OCI-LY7 (cell line): ENCODE results near the gene BTBD7. TPM values are rescaled to one million over a fixed set of nuclear protein-coding genes. Genes with fewer than 3 reads are reported as not detected.
A peak's percentile ranks its signal among the peaks of the same experiment; 100 is the strongest.

Source experiments
- BruUV-seq: library from RNA; stranded (reverse); fragments of 400-500 nt; replicated peaks from 2 replicates; lab custom pipeline; 2021; lab: Mats Ljungman, UMichigan
- CTCF ChIA-PET: fragments of 300-600 bp; sonication (Branson Sonifier 250); formaldehyde crosslinking; loops from one replicate; lab custom pipeline; 2022; ENCODE audit warnings: antibody characterized with exemption; ENCODE audit not compliant: unreplicated experiment; lab: Charles Lee
- POLR2A ChIA-PET: fragments of 300-600 bp; sonication (Branson Sonifier 250); formaldehyde crosslinking; loops from one replicate; lab custom pipeline; 2022; ENCODE audit warnings: antibody characterized with exemption; lab: Charles Lee
- DNase-seq: peaks from one replicate; pipeline ENCODE4 v3.0.0-alpha.2; 2015; ENCODE audit warnings: low spot score
- H2AFZ ChIP-seq: fragments of 200-600 bp; sonication (generic), shearing (Covaris generic); 2 replicates; pipeline ENCODE4 v1.6.1; 2014; ENCODE audit warnings: mild to moderate bottlenecking, antibody characterized with exemption, low read length, moderate library complexity
- H3K27ac ChIP-seq: fragments of 200-600 bp; sonication (generic); 2 replicates; pipeline ENCODE4 v1.5.1; 2014; ENCODE audit warnings: mixed run types, low read depth, mild to moderate bottlenecking, moderate library complexity, low read length, inconsistent platforms; ENCODE audit not compliant: poor library complexity, severe bottlenecking
- H3K36me3 ChIP-seq: fragments of 200-600 bp; sonication (generic); 2 replicates; pipeline ENCODE4 v1.6.1; 2014; ENCODE audit warnings: mild to moderate bottlenecking, antibody characterized with exemption, low read length, moderate library complexity, mixed read lengths; ENCODE audit not compliant: insufficient read depth
- H3K4me1 ChIP-seq: fragments of 200-600 bp; sonication (generic); 2 replicates; pipeline ENCODE4 v1.5.1; 2014; ENCODE audit warnings: mild to moderate bottlenecking, low read length; ENCODE audit not compliant: insufficient read depth, poor library complexity, severe bottlenecking
- H3K4me2 ChIP-seq: fragments of 200-600 bp; sonication (generic); 2 replicates; pipeline ENCODE4 v1.6.1; 2014; ENCODE audit warnings: mild to moderate bottlenecking, low read length
- H3K4me3 ChIP-seq: fragments of 200-600 bp; sonication (generic); 2 replicates; pipeline ENCODE4 v1.5.1; 2014; ENCODE audit warnings: mild to moderate bottlenecking, low read depth, low read length; ENCODE audit not compliant: poor library complexity, severe bottlenecking
- H3K79me2 ChIP-seq: fragments of 200-600 bp; sonication (generic); 2 replicates; pipeline ENCODE4 v1.6.1; 2016; ENCODE audit warnings: low read depth, mild to moderate bottlenecking, low read length, moderate library complexity, mixed read lengths; ENCODE audit not compliant: insufficient read depth
- H3K9me2 ChIP-seq: fragments of 200-600 bp; sonication (generic); 2 replicates; pipeline ENCODE4 v1.6.1; 2016; ENCODE audit warnings: mild to moderate bottlenecking, low read length, mixed read lengths; ENCODE audit not compliant: insufficient read depth
- H3K9me3 ChIP-seq: fragments of 200-600 bp; sonication (generic); 2 replicates; pipeline ENCODE4 v1.6.1; 2014; ENCODE audit warnings: mild to moderate bottlenecking, mixed run types, low read length, mixed read lengths
- H4K20me1 ChIP-seq: fragments of 200-600 bp; sonication (generic); 2 replicates; pipeline ENCODE4 v1.6.1; 2014; ENCODE audit warnings: mild to moderate bottlenecking, antibody characterized with exemption, low read length, moderate library complexity, mixed read lengths; ENCODE audit not compliant: insufficient read depth
- EZH2phosphoT487 ChIP-seq: fragments of 200-600 bp; sonication (generic); IDR thresholded peaks from 2 replicates; pipeline ENCODE4 v1.6.1; 2018; ENCODE audit warnings: low read depth, borderline replicate concordance, mild to moderate bottlenecking, mixed run types, antibody characterized with exemption, low read length, moderate library complexity, mixed read lengths
- intact Hi-C: fragments of 100-400 bp; cut with micrococcal nuclease; formaldehyde crosslinking; loops from one replicate; pipeline ENCODE4 v1.10.0; 2022; ENCODE audit not compliant: unreplicated experiment
- total RNA-seq, 2 experiments: library from RNA; depleted of rRNA in 1 of 2; stranded (reverse); fragments of >200 nt in 1 of 2; shearing (Covaris generic) in 1 of 2; gene quantifications; 2 replicates each; pipeline ENCODE4 v1.2.3, GENCODE V29; 2014 to 2022
- TF ChIP-seq, protein P1 (sequence below): fragments of 200-600 bp; sonication (generic); conservative IDR thresholded peaks from 2 replicates; pipeline ENCODE4 v1.5.1; 2014; ENCODE audit warnings: mild to moderate bottlenecking, antibody characterized with exemption, low read length, moderate library complexity, mixed read lengths

BTBD7 gene
- total RNA-seq, 2 experiments from 2014 or later = 9.7 to 19.6 TPM

DNA sequence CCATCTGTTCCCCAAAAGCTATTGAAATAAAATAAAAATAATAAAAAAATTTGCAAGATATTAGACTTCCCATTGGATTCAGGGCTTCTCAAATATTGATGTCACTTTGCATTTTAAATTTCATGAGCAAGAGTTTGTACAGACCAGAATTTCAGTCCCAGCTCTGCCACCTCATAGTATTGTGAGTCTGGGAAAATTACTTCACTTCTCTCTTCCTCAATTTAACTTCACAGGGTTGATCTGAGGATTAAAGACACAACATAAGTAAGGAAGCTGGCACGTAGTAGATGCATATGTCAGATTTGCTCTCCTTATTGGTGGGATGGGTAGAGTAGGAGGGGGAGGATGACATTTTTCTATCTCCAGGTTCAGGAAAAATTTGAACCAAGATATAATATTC is 47.0 kb upstream of the BTBD7 start:
- BruUV-seq = no TSS peak
- Histone ChIP-seq H3K9me3 (no peaks in the 10 kb centered on the region), H3K9me2 (no peaks in the 10 kb centered on the region), H3K4me1 (peaks cover 12% of the 10 kb centered on the region), H4K20me1 (no peaks in the 10 kb centered on the region), H3K27ac (no peak overlapping the region), H3K4me2 (no peak overlapping the region), H3K4me3 (no peak overlapping the region), H3K36me3 (no peaks in the 10 kb centered on the region), H3K79me2 (no peaks in the 10 kb centered on the region), H2AFZ (no peak overlapping the region)
- intact Hi-C loops = no loop called here
- DNase-seq = no peak
- ChIA-PET CTCF (no interaction called here), POLR2A (no interaction called here)
- no peak for TF ChIP-seq EZH2phosphoT487
- TF ChIP-seq, protein P1, sequence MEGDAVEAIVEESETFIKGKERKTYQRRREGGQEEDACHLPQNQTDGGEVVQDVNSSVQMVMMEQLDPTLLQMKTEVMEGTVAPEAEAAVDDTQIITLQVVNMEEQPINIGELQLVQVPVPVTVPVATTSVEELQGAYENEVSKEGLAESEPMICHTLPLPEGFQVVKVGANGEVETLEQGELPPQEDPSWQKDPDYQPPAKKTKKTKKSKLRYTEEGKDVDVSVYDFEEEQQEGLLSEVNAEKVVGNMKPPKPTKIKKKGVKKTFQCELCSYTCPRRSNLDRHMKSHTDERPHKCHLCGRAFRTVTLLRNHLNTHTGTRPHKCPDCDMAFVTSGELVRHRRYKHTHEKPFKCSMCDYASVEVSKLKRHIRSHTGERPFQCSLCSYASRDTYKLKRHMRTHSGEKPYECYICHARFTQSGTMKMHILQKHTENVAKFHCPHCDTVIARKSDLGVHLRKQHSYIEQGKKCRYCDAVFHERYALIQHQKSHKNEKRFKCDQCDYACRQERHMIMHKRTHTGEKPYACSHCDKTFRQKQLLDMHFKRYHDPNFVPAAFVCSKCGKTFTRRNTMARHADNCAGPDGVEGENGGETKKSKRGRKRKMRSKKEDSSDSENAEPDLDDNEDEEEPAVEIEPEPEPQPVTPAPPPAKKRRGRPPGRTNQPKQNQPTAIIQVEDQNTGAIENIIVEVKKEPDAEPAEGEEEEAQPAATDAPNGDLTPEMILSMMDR = no peak

DNA sequence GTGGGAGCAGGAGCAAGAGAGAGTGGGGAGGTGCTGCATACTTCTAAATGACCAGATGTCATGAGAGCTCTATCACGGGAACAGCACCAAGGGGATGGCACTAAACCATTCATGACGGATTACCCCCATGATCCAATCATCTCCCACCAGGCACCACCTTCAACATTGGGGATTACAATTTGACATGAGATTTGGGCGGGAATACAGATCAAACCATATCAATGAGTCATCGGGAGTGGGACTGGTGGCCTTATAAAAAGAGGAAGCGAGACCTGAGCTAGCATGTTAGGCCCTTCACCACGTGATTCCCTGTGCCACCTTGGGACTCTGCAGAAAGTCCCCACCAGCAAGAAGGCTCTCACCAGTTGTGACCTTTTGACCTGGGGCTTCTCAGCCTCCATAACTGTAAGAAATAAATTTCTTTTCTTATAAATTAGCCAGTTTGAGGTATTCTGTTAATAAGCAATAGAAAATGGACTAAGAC is 42.9 kb upstream of the BTBD7 start:
- H3K79me2 ChIP-seq = no peaks in the 10 kb centered on the region

More for the DNA sequence above, 42.9 kb upstream of the BTBD7 start:
- no peak for TF ChIP-seq EZH2phosphoT487
- TF ChIP-seq, protein P1 = no peak
- Histone ChIP-seq H4K20me1 (no peaks in the 10 kb centered on the region), H3K36me3 (no peaks in the 10 kb centered on the region), H3K4me2 (peak overlapping the region; percentile 24; the same call in 1 of the 2 replicates), H3K9me3 (no peaks in the 10 kb centered on the region), H3K4me1 (peaks cover 12% of the 10 kb centered on the region), H3K4me3 (no peak overlapping the region), H3K9me2 (no peaks in the 10 kb centered on the region), H3K27ac (no peak overlapping the region), H2AFZ (peak overlapping the region; percentile 70)
- intact Hi-C loops = no loop called here
- BruUV-seq = no TSS peak
- DNase-seq = peak; percentile 79
- CTCF ChIA-PET = no interaction called here
- POLR2A ChIA-PET = interaction anchor here (1.0 kb wide), 1 partner anchor 12 kb away, joined by 3 read pairs; no protein-coding TSS in a partner anchor
